Measurements from ENCODE around the gene AMOT.

Gene AMOT, protein sequence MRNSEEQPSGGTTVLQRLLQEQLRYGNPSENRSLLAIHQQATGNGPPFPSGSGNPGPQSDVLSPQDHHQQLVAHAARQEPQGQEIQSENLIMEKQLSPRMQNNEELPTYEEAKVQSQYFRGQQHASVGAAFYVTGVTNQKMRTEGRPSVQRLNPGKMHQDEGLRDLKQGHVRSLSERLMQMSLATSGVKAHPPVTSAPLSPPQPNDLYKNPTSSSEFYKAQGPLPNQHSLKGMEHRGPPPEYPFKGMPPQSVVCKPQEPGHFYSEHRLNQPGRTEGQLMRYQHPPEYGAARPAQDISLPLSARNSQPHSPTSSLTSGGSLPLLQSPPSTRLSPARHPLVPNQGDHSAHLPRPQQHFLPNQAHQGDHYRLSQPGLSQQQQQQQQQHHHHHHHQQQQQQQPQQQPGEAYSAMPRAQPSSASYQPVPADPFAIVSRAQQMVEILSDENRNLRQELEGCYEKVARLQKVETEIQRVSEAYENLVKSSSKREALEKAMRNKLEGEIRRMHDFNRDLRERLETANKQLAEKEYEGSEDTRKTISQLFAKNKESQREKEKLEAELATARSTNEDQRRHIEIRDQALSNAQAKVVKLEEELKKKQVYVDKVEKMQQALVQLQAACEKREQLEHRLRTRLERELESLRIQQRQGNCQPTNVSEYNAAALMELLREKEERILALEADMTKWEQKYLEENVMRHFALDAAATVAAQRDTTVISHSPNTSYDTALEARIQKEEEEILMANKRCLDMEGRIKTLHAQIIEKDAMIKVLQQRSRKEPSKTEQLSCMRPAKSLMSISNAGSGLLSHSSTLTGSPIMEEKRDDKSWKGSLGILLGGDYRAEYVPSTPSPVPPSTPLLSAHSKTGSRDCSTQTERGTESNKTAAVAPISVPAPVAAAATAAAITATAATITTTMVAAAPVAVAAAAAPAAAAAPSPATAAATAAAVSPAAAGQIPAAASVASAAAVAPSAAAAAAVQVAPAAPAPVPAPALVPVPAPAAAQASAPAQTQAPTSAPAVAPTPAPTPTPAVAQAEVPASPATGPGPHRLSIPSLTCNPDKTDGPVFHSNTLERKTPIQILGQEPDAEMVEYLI

DNA sequence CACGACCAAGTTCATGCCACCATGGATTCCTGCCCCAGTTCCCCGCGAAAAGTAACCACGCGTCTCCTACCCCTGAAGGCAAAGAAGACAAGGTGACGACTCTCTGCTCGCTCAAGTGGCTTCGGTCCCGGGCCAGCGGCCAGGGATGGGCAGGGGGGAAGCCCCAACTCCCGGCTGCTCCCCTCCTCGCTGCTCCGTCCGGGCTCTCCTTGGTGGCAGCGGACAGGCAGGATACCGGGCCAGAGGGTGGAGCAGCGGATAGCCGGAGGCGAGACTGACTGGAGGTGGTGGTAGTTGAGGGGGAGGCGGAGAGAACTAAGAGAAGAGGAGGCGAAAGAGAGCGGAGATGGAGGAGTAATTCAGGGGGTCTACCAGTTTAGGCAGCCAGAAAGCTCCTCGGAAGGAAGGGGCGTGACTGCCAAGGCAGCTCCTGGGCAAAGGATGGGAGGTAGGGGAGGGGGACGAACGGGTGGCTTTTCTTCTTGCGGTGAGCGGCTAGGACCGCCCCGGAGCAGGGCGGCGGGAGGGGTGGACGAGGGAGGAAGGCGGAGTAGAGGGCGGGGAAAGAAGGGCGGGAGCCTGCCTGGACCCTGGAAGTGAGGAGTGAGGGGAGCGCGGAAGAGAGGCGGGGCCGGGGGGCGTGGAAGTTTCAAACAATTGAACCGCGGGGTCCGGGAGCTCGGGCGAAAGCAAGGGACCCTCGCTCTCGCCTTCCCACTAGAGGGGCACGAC, at the start of gene AMOT:
AMOT (minus strand) TSS at position 450 of the 732 bp plus-strand sequence. CDS start 17,705 bp downstream, outside the sequence.
- Histone ChIP-seq H3K4me3 (ENCODE audit: low read depth, low read length) (peak within 1 kb of the TSS; percentile 75), H3K27me3 (ENCODE audit: control insufficient read depth, insufficient read depth, low read length) (no peaks in the 10 kb centered on the region), H3K27ac (peak within 1 kb of the TSS; percentile 79), H3K4me1 (peaks cover 3% of the 10 kb centered on the region), H3K9ac (peak within 1 kb of the TSS; percentile 37), H3K4me2 (ENCODE audit: low read length) (peak within 1 kb of the TSS; percentile 75), H3K79me2 (no peaks in the 10 kb centered on the region), H2AFZ (peak within 1 kb of the TSS; percentile 89), H3K36me3 (ENCODE audit: control insufficient read depth, insufficient read depth, low read length) (no peaks in the 10 kb centered on the region), H3K9me3 (ENCODE audit: control insufficient read depth, low read length) (no peaks in the 10 kb centered on the region)
- TF ChIP-seq CTCF (IDR thresholded peaks at IDR 0.05) = no peak

DNA sequence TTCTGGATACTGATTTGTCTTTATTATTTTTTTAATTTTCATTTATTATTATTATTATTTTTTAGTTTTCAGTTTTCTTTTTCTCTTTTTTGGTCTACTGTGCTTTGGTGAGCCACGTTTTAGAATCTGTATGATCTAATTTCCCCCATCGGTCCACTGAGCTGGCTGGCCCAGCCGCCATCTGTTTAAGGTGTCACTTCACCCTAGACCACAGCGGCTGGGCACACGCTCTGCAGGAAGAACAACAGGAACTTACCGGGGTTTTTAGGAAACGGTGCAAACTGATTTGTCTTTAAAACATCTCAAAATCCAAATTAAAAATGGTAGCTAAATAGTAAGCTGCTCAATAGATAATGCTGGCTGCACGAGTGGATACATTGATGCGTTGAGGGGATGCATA, 48.8 kb upstream of the AMOT start:
- H3K4me1 ChIP-seq = no peaks in the 10 kb centered on the region
- no peaks in the 10 kb centered on the region for H3K27me3 ChIP-seq (ENCODE audit: control insufficient read depth, insufficient read depth, low read length)
- no peaks in the 10 kb centered on the region for H3K9me3 ChIP-seq (ENCODE audit: control insufficient read depth, low read length)
- H3K9ac ChIP-seq = no peak overlapping the region
- no peak for TF ChIP-seq CTCF (IDR thresholded peaks at IDR 0.05)
- H3K4me3 ChIP-seq (ENCODE audit: low read depth, low read length) = no peak overlapping the region
- H3K27ac ChIP-seq = no peak overlapping the region
- H3K36me3 ChIP-seq (ENCODE audit: control insufficient read depth, insufficient read depth, low read length) = no peaks in the 10 kb centered on the region
- H2AFZ ChIP-seq = no peak overlapping the region
- H3K79me2 ChIP-seq = no peaks in the 10 kb centered on the region
- H3K4me2 ChIP-seq (ENCODE audit: low read length) = no peak overlapping the region

- Histone ChIP-seq H3K9ac (no peak overlapping the region), H3K36me3 (ENCODE audit: control insufficient read depth, insufficient read depth, low read length) (no peaks in the 10 kb centered on the region), H3K4me2 (ENCODE audit: low read length) (no peak overlapping the region), H3K27ac (no peak overlapping the region), H3K9me3 (ENCODE audit: control insufficient read depth, low read length) (no peaks in the 10 kb centered on the region), H3K4me3 (ENCODE audit: low read depth, low read length) (no peak overlapping the region), H3K79me2 (no peaks in the 10 kb centered on the region), H3K27me3 (ENCODE audit: control insufficient read depth, insufficient read depth, low read length) (no peaks in the 10 kb centered on the region), H3K4me1 (no peaks in the 10 kb centered on the region), H2AFZ (no peak overlapping the region)
- no peak for TF ChIP-seq CTCF (IDR thresholded peaks at IDR 0.05)
Measured at GRCh38 chrX:112888916-112889315, 48.3 kb upstream of the AMOT start.

DNA sequence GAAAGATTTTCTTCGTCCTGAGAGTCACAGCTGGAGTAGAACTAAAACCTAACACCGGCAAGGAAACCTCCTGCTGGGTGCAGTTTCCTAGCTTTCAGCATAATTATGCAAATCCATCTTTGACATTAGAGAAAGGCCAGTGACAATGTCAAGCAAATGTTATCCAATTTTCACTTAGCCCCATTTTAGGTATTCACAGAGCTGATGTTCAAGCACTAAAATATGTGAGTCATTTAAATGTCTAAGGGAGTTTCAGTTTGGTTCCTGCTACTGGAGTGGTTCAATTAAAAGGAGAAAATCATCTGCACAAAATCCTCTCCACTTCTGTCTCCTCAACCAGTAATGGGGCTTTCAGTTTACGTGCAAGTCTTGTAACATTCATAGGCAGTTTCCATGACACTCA, 37.1 kb upstream of the AMOT start:
- Histone ChIP-seq H3K79me2 (no peaks in the 10 kb centered on the region), H3K4me2 (ENCODE audit: low read length) (no peak overlapping the region), H3K4me3 (ENCODE audit: low read depth, low read length) (no peak overlapping the region), H3K9me3 (ENCODE audit: control insufficient read depth, low read length) (no peaks in the 10 kb centered on the region), H3K27ac (no peak overlapping the region), H2AFZ (no peak overlapping the region), H3K36me3 (ENCODE audit: control insufficient read depth, insufficient read depth, low read length) (no peaks in the 10 kb centered on the region), H3K4me1 (no peaks in the 10 kb centered on the region), H3K9ac (no peak overlapping the region), H3K27me3 (ENCODE audit: control insufficient read depth, insufficient read depth, low read length) (no peaks in the 10 kb centered on the region)
- no peak for TF ChIP-seq CTCF (IDR thresholded peaks at IDR 0.05)

Measured in parathyroid adenoma (tissue), 2 donors.